GM15510 (cell line): Measurements from ENCODE around the gene MYO15B.

Source experiments
- POLR2A ChIP-seq: IDR thresholded peaks from 3 replicates; pipeline ENCODE4 v1.6.1; 2011; ENCODE audit warnings: borderline replicate concordance; ENCODE audit not compliant: insufficient read length; ENCODE audit errors: extremely low read depth

Gene MYO15B

GRCh38 chr17:75621489-75621888, 33.9 kb downstream of the MYO15B start:
- TF ChIP-seq POLR2A, result no peak

GRCh38 chr17:75622076-75622475, 34.5 kb downstream of the MYO15B start:
- TF ChIP-seq POLR2A, result no peak

GRCh38 chr17:75622771-75623273, 35.2 kb downstream of the MYO15B start:
- TF ChIP-seq POLR2A, result no peak

GRCh38 chr17:75623386-75623785, 35.8 kb downstream of the MYO15B start:
- no peak for TF ChIP-seq POLR2A

- TF ChIP-seq POLR2A, result no peak
Measured at GRCh38 chr17:75624021-75624420, 36.4 kb downstream of the MYO15B start.

GRCh38 chr17:75624714-75625345, 37.2 kb downstream of the MYO15B start:
- TF ChIP-seq POLR2A, result no peak

- no peak for TF ChIP-seq POLR2A
Measured at GRCh38 chr17:75625813-75626486, 38.4 kb downstream of the MYO15B start.

- no peak for TF ChIP-seq POLR2A
Measured at GRCh38 chr17:75626496-75627038, 39.0 kb downstream of the MYO15B start.

GRCh38 chr17:75627094-75627493, 39.5 kb downstream of the MYO15B start:
- TF ChIP-seq POLR2A, result no peak

GRCh38 chr17:75628425-75628824, 40.8 kb downstream of the MYO15B start:
- TF ChIP-seq POLR2A, result no peak

GRCh38 chr17:75629157-75629556, 41.6 kb downstream of the MYO15B start:
- no peak for TF ChIP-seq POLR2A

- TF ChIP-seq POLR2A, result no peak
Measured at GRCh38 chr17:75630071-75630917, 42.7 kb downstream of the MYO15B start.

- TF ChIP-seq POLR2A, result no peak
Measured at GRCh38 chr17:75631353-75631752, 43.8 kb downstream of the MYO15B start.

- TF ChIP-seq POLR2A, result no peak
Measured at GRCh38 chr17:75632428-75632827, 44.8 kb downstream of the MYO15B start.
